AG09309 (cell line): ENCODE results near the gene NTNG1.

ENCODE experiments used
- DNase-seq: peaks from one replicate; pipeline ENCODE4 v3.0.0-alpha.2; 2010; ENCODE audit warnings: low read depth
- H3K4me3 ChIP-seq: 2 replicates; pipeline ENCODE4 v1.5.1; 2011; ENCODE audit warnings: mild to moderate bottlenecking, low read depth, low read length, moderate library complexity; ENCODE audit not compliant: control insufficient read depth
- CTCF ChIP-seq: IDR thresholded peaks from 2 replicates; pipeline ENCODE4 v1.5.1; 2011; ENCODE audit warnings: mild to moderate bottlenecking, low read depth, low read length, inconsistent platforms; ENCODE audit not compliant: insufficient read depth, control insufficient read depth; ENCODE audit errors: missing control alignments

NTNG1 gene

DNA sequence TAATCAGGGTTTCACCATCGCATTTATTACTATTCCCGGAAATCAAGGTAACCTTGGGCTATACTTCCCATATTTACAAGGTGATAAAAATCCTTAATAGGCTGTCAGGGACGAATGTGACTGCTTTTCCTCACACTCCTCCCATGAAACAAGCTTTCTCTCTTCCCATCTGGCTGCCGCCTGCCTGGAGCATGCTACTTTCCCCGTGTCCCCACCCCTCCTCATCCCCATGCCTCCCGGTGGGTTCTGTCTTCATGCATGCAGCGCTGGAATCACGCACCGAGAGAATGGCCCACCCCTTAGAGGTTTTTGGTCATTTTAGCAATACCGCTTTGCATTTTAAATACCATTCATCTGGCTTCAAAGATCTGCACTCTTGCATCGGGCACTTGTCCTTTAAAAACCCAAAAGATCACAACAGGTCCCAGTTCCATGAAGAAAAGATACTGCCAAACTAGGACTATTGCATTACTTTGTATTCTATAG is 339.1 kb downstream of the NTNG1 start:
- DNase-seq, result no peak
- no peak overlapping the region for H3K4me3 ChIP-seq
- TF ChIP-seq CTCF, result no peak

DNA sequence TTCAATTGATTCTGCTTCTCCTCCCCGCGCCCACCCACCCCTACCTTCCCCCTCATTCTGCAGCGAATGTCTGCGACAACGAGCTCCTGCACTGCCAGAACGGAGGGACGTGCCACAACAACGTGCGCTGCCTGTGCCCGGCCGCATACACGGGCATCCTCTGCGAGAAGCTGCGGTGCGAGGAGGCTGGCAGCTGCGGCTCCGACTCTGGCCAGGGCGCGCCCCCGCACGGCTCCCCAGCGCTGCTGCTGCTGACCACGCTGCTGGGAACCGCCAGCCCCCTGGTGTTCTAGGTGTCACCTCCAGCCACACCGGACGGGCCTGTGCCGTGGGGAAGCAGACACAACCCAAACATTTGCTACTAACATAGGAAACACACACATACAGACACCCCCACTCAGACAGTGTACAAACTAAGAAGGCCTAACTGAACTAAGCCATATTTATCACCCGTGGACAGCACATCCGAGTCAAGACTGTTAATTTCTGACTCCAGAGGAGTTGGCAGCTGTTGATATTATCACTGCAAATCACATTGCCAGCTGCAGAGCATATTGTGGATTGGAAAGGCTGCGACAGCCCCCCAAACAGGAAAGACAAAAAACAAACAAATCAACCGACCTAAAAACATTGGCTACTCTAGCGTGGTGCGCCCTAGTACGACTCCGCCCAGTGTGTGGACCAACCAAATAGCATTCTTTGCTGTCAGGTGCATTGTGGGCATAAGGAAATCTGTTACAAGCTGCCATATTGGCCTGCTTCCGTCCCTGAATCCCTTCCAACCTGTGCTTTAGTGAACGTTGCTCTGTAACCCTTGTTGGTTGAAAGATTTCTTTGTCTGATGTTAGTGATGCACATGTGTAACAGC is 339.9 kb downstream of the NTNG1 start:
- DNase-seq, result no peak
- H3K4me3 ChIP-seq, result no peak overlapping the region
- TF ChIP-seq CTCF, result no peak

GRCh38 chr1:107481756-107482384 is 341.0 kb downstream of the NTNG1 start:
- no peak for DNase-seq
- TF ChIP-seq CTCF, result no peak
- no peak overlapping the region for H3K4me3 ChIP-seq

DNA sequence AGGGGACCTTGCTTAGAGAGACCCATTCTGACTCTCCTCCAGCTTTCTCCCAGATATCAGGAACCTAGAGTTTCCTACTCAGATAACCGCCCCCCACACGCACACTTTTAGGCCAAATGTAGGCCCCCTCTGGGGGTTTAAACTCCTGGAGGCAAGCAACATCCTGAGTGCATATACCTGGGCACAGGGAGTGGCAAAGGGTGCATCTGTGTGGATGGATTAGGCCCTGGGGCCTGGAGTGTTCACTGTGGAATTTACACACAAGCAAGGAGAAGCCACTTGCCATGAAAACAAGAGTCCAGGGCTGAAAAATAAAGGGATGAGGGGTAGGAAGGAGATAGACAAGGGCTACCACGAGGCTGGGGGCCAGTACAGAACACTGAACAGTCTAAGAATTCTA is 343.1 kb downstream of the NTNG1 start:
- DNase-seq, result no peak
- no peak for TF ChIP-seq CTCF
- no peak overlapping the region for H3K4me3 ChIP-seq

- no peak for DNase-seq
- H3K4me3 ChIP-seq, result no peak overlapping the region
- no peak for TF ChIP-seq CTCF
These were observed 345.5 kb downstream of the NTNG1 start for GRCh38 chr1:107486349-107486748.

DNA sequence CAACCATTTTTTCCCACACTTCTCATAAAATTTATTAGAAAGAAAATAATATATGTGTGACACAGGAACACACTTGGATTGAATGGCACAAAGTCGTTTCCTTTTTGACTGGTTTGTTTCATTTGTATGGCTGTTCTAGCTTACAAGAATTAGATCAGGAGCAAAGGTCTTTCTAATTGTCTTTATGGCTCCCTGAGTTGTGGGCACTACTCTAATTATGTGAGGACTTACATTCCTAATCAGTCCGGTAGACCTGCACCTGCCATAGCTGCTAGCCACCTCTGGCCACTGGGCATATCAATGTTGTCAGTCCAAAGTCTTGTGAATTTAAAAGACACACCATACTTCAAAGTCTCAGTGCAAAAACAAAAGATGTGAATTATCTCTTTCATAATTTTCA is 346.7 kb downstream of the NTNG1 start:
- no peak overlapping the region for H3K4me3 ChIP-seq
- no peak for TF ChIP-seq CTCF
- no peak for DNase-seq
